HG03095 (cell line): ENCODE measurements around the gene ARPP19.
"Not testable (repeated sequence)": the region's sequence is repeated elsewhere in the genome, so short reads cannot be mapped to it uniquely, and the experiment has no call there.

Experiments used
- ATAC-seq: cut with Tn5 transposase; IDR thresholded peaks from one replicate; pipeline ENCODE4 v1.9.1; 2021; ENCODE audit warnings: moderate library complexity; ENCODE audit not compliant: unreplicated experiment

Gene ARPP19

GRCh38 chr15:52568601-52569585, at the start of gene ARPP19:
Gene ARPP19 (minus strand): TSS chr15:52569030. CDS start chr15:52568892, 138 bp downstream.
- ATAC-seq: peak; percentile 54

GRCh38 chr15:52617026-52617425, 48.2 kb upstream of the ARPP19 start:
- ATAC-seq: no peak

GRCh38 chr15:52615302-52615701, 46.5 kb upstream of the ARPP19 start:
- ATAC-seq: no peak

GRCh38 chr15:52609593-52609992, 40.8 kb upstream of the ARPP19 start:
- no peak for ATAC-seq

- no peak for ATAC-seq
Observed at GRCh38 chr15:52584414-52584813, 15.6 kb upstream of the ARPP19 start.

- no peak for ATAC-seq
Observed at GRCh38 chr15:52579852-52580251, 11.0 kb upstream of the ARPP19 start.

- no peak for ATAC-seq
Observed at GRCh38 chr15:52576692-52577091, 7.9 kb upstream of the ARPP19 start.

- ATAC-seq: not testable (repeated sequence)
Observed at GRCh38 chr15:52575573-52575972, 6.7 kb upstream of the ARPP19 start.

GRCh38 chr15:52575072-52575471, 6.2 kb upstream of the ARPP19 start:
- ATAC-seq: no peak

GRCh38 chr15:52574623-52575022, 5.8 kb upstream of the ARPP19 start:
- ATAC-seq: not testable (repeated sequence)

- ATAC-seq: no peak
Observed at GRCh38 chr15:52567871-52568600, 794 bp downstream of the ARPP19 start.

- no peak for ATAC-seq
Observed at GRCh38 chr15:52566889-52567288, 1.9 kb downstream of the ARPP19 start.

- not testable (repeated sequence) for ATAC-seq
Observed at GRCh38 chr15:52565417-52566358, 3.1 kb downstream of the ARPP19 start.

GRCh38 chr15:52563501-52564060, 5.2 kb downstream of the ARPP19 start:
- ATAC-seq: no peak

- peak; percentile 39 for ATAC-seq
Observed at GRCh38 chr15:52559575-52559974, 9.3 kb downstream of the ARPP19 start.

GRCh38 chr15:52559022-52559421, 9.8 kb downstream of the ARPP19 start:
- peak; percentile 13 for ATAC-seq

- ATAC-seq: peak; percentile 79
Observed at GRCh38 chr15:52558196-52558595, 10.6 kb downstream of the ARPP19 start.

GRCh38 chr15:52557274-52557641, 11.6 kb downstream of the ARPP19 start:
- ATAC-seq: no peak

GRCh38 chr15:52556524-52557273, 12.1 kb downstream of the ARPP19 start:
- no peak for ATAC-seq

- no peak for ATAC-seq
Observed at GRCh38 chr15:52552303-52552702, 16.5 kb downstream of the ARPP19 start.
